WERI-Rb-1 (cell line): Measurements from ENCODE around the gene RAVER1.
"Not testable (repeated sequence)": the region's sequence is repeated elsewhere in the genome, so short reads cannot be mapped to it uniquely, and the experiment has no call there.

Source experiments
- DNase-seq: peaks from one replicate; pipeline ENCODE4 v3.0.0-alpha.2; 2020
- H3K27ac ChIP-seq: fragments of 250-450 bp; sonication (Bioruptor Pico); 2 replicates; pipeline ENCODE4 v1.5.1; 2020; ENCODE audit warnings: mild to moderate bottlenecking, moderate library complexity
- H3K27me3 ChIP-seq: fragments of 250-450 bp; sonication (Bioruptor Pico); 2 replicates; pipeline ENCODE4 v1.5.1; 2021; ENCODE audit warnings: mild to moderate bottlenecking, low read depth, moderate library complexity; ENCODE audit not compliant: insufficient read depth, severe bottlenecking
- H3K36me3 ChIP-seq: fragments of 250-450 bp; sonication (Bioruptor Pico); 2 replicates; pipeline ENCODE4 v1.5.1; 2020; ENCODE audit warnings: mild to moderate bottlenecking, moderate library complexity
- H3K4me3 ChIP-seq: 2 replicates; pipeline ENCODE4 v1.5.1; 2011; ENCODE audit warnings: low read depth, mild to moderate bottlenecking, control low read depth, low read length
- H3K9me3 ChIP-seq: fragments of 250-450 bp; sonication (Bioruptor Pico); 2 replicates; pipeline ENCODE4 v1.5.1; 2021; ENCODE audit warnings: mild to moderate bottlenecking, moderate library complexity; ENCODE audit not compliant: severe bottlenecking
- CTCF ChIP-seq: IDR thresholded peaks from 2 replicates; pipeline ENCODE4 v1.5.1; 2011; ENCODE audit warnings: low read depth, mild to moderate bottlenecking, control low read depth, inconsistent platforms, low read length

RAVER1 gene

DNA sequence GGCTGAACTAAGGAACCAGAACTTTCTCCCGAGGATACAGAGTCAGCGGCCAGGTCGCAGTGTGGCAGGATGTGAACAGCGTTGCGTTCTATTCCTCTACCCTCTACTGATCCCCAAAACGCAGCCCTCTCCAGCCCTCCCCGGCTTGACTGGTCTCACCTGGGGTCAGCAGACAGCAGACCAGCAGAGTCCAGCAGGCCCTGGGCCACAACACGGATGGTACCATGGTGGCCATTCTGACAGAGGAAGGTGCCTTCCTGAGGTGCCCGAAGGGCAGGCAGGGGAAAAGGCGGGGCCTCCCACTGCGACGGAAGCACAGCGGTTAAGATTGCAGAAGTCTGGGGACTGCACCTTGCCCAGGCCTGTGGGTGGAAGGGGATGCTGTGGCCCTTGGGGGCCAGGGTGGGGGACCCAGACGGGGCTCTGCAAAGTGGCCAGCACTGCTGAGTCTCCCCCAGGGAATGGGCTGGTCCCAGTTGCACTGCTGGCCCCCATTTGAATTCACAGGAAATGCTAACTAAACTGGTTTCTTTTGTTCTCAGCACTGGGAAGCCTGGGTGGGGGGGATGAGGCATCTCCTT, 6.1 kb upstream of the RAVER1 start, which contains the start of gene ICAM3:
ICAM3 (minus strand) TSS at position 245 of the 581 bp plus-strand sequence; CDS start at position 235, 10 bp downstream.
- no peak for TF ChIP-seq CTCF
- H3K27me3 ChIP-seq, result no peaks in the 10 kb centered on the region
- no peak for DNase-seq
- H3K4me3 ChIP-seq, result no peak within 1 kb of the TSS
- H3K9me3 ChIP-seq, result no peaks in the 10 kb centered on the region
- H3K36me3 ChIP-seq, result peaks cover 6% of the 10 kb centered on the region
- H3K27ac ChIP-seq, result no peak within 1 kb of the TSS

DNA sequence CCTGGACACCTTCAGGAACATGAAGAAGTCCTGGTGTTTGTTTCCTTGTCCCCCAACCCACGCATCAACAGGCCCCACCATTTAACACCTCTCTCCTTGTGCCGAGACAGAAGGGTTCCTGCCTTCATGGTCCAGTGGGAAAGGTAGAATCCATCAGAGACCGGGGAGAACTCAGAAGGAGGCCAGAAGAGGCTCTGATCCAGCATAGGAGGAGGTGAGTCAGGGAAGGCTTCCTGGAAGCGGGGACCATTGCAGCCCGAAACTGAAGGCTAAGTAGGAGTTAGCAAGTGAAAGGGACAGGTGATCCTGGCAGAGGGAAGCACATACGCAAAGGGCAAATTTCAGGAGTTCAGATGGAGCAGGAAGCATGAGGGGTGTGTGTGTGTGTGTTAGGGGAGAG, 5.6 kb upstream of the RAVER1 start:
- Histone ChIP-seq H3K4me3 (no peak overlapping the region), H3K27ac (no peak overlapping the region)
- no peak for DNase-seq

GRCh38 chr19:10336725-10337124, 3.4 kb upstream of the RAVER1 start:
- Histone ChIP-seq H3K36me3 (peaks cover 20% of the 10 kb centered on the region), H3K27ac (peak overlapping the region; percentile 65; the same call in 1 of the 2 replicates)
- H3K9me3 ChIP-seq, H3K4me3 ChIP-seq, H3K27me3 ChIP-seq: not testable (repeated sequence)
- DNase-seq, result peak; percentile 74

More for the DNA sequence above, 5.6 kb upstream of the RAVER1 start:
- H3K27me3 ChIP-seq, result no peaks in the 10 kb centered on the region
- H3K36me3 ChIP-seq, result peaks cover 7% of the 10 kb centered on the region
- TF ChIP-seq CTCF, result no peak
- H3K9me3 ChIP-seq, result no peaks in the 10 kb centered on the region

GRCh38 chr19:10335352-10335985, 2.1 kb upstream of the RAVER1 start:
- H3K4me3 ChIP-seq, result no peak overlapping the region
- no peaks in the 10 kb centered on the region for H3K9me3 ChIP-seq
- peaks cover 29% of the 10 kb centered on the region for H3K36me3 ChIP-seq
- no peak for TF ChIP-seq CTCF
- H3K27ac ChIP-seq, result peak overlapping the region; percentile 24; the same call in 1 of the 2 replicates
- no peak for DNase-seq
- H3K27me3 ChIP-seq, result no peaks in the 10 kb centered on the region

DNA sequence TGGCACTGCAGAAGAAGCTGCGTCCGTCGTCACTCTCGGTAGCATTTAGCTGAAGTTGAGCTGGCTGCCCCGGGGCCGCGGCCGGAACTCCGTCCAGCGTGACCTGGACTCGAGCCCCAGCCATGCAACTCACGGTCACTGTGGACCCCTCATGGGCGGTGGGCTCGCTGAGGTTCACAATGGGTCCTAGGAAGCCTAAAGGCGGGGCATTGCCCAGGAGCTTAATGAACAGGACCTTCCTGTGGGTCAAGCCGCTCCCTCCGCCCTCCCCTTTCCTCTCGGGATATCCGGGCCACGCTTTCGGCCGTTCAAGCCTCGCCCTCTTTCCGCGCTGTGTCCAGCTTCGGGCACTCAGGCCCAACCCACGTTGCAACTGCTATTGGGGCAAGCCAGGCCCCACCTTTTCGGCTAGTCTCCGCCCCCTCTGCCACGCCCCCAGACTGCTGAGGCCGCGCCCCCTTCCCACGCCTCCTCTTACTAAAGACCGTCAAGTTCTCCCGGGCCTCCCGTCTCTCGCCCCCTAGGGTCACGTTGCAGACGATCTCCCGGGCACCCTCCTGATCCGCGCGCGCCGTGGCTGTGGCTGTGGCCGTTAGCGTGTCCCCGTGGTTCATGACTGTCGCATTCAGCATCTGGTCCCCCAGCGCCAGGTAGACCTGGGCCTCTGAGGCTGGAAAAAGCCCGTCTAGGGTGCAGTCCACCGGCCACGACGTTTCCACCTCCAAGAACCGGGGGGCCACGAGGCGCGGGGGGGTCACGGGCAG, 1.4 kb upstream of the RAVER1 start:
- H3K27me3 ChIP-seq, result no peaks in the 10 kb centered on the region
- peaks cover 36% of the 10 kb centered on the region for H3K36me3 ChIP-seq
- H3K27ac ChIP-seq, result peak overlapping the region; percentile 99; the same call in 1 of the 2 replicates
- H3K4me3 ChIP-seq, result no peak overlapping the region
- no peaks in the 10 kb centered on the region for H3K9me3 ChIP-seq
- no peak for TF ChIP-seq CTCF
- DNase-seq, result peak; percentile 62
